NCI-H2107 (cell line): ENCODE measurements around the gene OR4K1.
"Not testable (repeated sequence)": the region's sequence is repeated elsewhere in the genome, so short reads cannot be mapped to it uniquely, and the experiment has no call there.

ENCODE experiments used
- DNase-seq: peaks from one replicate; lab custom pipeline; 2025; lab: John Stamatoyannopoulos, UW

OR4K1 gene

GRCh38 chr14:19930617-19931016 lies at the start of gene OR4K1:
Gene OR4K1 (plus strand): TSS chr14:19930917. CDS start chr14:19935667, 4,750 bp downstream.
- no peak for DNase-seq

- no peak for DNase-seq
These were observed 35.4 kb upstream of the OR4K1 start for GRCh38 chr14:19895282-19895681.

GRCh38 chr14:19900999-19901398 lies 29.7 kb upstream of the OR4K1 start:
- DNase-seq, result no peak

- DNase-seq, result no peak
These were observed 28.3 kb upstream of the OR4K1 start for GRCh38 chr14:19902409-19902808.

GRCh38 chr14:19906665-19907064 lies 24.1 kb upstream of the OR4K1 start:
- DNase-seq, result no peak

GRCh38 chr14:19911114-19911513 lies 19.6 kb upstream of the OR4K1 start:
- DNase-seq, result no peak

GRCh38 chr14:19917243-19917642 lies 13.5 kb upstream of the OR4K1 start:
- DNase-seq, result no peak

GRCh38 chr14:19917955-19918518 lies 12.7 kb upstream of the OR4K1 start:
- no peak for DNase-seq

- no peak for DNase-seq
These were observed 12.0 kb upstream of the OR4K1 start for GRCh38 chr14:19918553-19919264.

- DNase-seq, result no peak
These were observed 10.6 kb upstream of the OR4K1 start, which contains the start of gene OR4K5 for GRCh38 chr14:19920021-19920657. Gene OR4K5 (plus strand): TSS chr14:19920607. CDS start chr14:19920607, 0 bp downstream.

GRCh38 chr14:19941668-19942067 lies 11.0 kb downstream of the OR4K1 start:
- DNase-seq, result no peak

GRCh38 chr14:19947413-19948090 lies 16.8 kb downstream of the OR4K1 start:
- no peak for DNase-seq

- DNase-seq, result no peak
These were observed 18.5 kb downstream of the OR4K1 start for GRCh38 chr14:19949218-19949617.

GRCh38 chr14:19969735-19970134 lies 39.0 kb downstream of the OR4K1 start:
- not testable (repeated sequence) for DNase-seq

GRCh38 chr14:19974844-19975243 lies 44.1 kb downstream of the OR4K1 start:
- no peak for DNase-seq

GRCh38 chr14:19975291-19975690 lies 44.6 kb downstream of the OR4K1 start, which contains the start of gene OR4K15:
Gene OR4K15 (plus strand): TSS chr14:19975591. CDS start chr14:19975591, 0 bp downstream.
- DNase-seq, result no peak
